Epithelial cell of proximal tubule (primary cell): ENCODE measurements around the gene ALOX5AP. TPM values are rescaled to one million over a fixed set of nuclear protein-coding genes. Genes with fewer than 3 reads are reported as not detected.

ENCODE experiments used
- DNase-seq: peaks from one replicate; pipeline ENCODE4 v3.0.0-alpha.2; 2011; ENCODE audit warnings: low read depth
- H3K4me3 ChIP-seq: 2 replicates; pipeline ENCODE4 v1.5.1; 2011; ENCODE audit warnings: low read depth, mild to moderate bottlenecking, low read length
- total RNA-seq: library from RNA; depleted of rRNA; stranded (reverse); fragments of >200 nt; gene quantifications from 2 replicates; pipeline ENCODE4 v1.2.3, GENCODE V29; 2015
- TF ChIP-seq, protein P1 (sequence below): conservative IDR thresholded peaks from 2 replicates; pipeline ENCODE4 v1.5.1; 2012; ENCODE audit warnings: low read depth, mild to moderate bottlenecking, low read length

Gene ALOX5AP
- total RNA-seq, 1 donor from 2014 or later: 2.5 TPM

DNA sequence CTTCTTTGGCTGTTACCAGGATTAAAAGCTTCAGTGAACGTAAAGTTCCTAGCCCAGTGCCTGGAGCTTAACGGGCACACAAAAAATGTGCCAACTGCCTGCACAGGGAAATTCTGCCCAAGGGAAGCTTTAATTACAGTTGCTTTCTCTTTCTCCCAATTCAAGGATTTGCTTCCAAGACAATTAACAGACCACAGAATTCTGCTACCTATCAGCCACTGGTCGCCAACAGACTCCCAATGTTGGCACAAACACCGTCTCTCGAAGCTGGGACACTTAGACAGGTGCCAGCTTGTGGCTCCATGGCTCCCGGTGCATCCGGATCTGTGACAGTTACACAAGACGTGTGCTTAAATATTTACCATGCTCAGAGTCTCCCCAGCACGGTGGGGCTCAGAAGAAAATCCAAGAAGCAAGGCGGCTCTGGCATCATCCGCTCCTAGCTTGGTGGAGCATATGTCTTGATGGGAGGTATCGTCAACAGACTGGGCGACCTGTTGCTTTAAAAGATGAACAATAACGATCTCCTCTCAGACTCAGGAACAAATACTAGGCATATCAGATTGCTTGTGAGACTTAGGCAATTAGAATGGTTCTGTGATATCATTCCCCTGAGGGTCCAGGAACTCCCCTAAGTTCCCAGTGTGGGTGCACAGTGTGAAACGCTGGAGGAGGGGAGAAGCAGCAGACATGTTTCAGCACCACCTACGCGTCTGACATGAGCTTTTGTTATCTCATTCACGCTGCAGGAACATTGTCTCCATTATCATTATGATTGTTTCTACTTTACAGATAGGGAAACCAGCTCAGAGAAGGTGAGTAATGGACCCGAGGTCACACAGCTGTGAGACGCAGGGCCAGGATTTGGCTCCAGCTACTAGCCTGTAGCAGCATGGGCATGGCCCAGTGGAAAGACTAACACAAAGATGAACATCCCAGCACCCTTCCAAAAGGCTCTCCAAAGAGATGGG, 61.6 kb downstream of the ALOX5AP start:
- TF ChIP-seq, protein P1, sequence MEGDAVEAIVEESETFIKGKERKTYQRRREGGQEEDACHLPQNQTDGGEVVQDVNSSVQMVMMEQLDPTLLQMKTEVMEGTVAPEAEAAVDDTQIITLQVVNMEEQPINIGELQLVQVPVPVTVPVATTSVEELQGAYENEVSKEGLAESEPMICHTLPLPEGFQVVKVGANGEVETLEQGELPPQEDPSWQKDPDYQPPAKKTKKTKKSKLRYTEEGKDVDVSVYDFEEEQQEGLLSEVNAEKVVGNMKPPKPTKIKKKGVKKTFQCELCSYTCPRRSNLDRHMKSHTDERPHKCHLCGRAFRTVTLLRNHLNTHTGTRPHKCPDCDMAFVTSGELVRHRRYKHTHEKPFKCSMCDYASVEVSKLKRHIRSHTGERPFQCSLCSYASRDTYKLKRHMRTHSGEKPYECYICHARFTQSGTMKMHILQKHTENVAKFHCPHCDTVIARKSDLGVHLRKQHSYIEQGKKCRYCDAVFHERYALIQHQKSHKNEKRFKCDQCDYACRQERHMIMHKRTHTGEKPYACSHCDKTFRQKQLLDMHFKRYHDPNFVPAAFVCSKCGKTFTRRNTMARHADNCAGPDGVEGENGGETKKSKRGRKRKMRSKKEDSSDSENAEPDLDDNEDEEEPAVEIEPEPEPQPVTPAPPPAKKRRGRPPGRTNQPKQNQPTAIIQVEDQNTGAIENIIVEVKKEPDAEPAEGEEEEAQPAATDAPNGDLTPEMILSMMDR: no peak
- H3K4me3 ChIP-seq: peak overlapping the region; percentile 32
- no peak for DNase-seq

DNA sequence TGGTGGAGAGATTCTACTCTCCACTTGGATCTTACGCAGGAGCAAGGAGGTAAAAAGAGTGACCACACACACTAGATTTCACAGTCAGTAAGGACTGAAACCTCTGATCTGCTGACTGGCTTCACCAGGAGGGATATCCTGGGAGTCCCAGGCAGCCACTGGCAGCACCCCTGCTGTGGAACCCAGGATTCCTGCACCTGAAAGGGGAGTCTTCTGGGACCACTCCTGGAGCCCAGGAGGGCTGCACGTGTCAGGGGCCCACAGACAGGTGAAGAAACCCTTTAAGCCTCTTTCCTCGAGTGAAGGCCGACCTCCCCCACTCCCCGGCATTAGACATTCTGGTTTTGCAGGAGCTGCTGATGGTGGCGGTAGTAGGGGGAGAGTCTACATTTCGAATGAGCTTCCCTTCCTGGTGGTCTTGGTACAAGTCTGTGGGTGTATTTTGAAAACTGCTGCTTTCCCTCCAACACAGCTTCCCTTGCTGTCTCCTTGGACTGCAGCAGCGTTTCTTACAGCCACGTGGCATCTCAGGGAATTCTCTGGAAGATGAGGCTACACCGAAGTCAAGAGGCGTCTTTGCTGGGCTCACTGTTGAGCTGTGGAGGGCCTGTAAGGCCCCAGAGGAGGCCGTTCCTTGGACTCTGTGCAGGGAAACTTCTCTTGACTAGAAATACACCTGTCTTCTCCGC, 62.6 kb downstream of the ALOX5AP start:
- no peak overlapping the region for H3K4me3 ChIP-seq
- no peak for DNase-seq
- TF ChIP-seq, protein P1: no peak

DNA sequence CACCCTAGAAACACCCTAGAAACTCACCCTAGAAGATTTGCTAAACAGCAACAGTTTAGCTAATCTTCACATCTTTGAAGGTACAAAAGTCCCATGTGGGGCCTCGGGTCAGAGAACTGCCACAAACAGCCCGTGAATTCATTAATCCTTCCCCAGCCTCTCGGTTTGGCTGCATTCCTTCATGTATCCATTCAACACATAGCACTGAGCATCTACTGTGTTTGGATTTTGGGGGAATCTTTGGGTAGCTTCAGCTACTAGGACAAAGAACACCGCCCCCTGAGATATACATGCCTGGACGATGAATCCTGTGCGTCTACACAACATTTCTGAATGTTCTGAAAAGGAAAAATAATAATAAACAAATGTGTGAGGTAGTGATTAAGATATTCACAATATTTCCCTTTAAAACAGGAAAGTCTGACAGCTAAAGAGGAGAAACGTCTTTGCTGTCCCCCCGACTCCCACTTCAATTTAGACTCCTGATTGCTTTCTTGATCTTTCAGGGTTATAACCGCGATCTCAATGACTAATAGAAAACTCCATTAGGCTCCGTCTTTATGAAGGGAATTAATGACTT, 63.5 kb downstream of the ALOX5AP start:
- no peak for DNase-seq
- TF ChIP-seq, protein P1: no peak
- no peak overlapping the region for H3K4me3 ChIP-seq

DNA sequence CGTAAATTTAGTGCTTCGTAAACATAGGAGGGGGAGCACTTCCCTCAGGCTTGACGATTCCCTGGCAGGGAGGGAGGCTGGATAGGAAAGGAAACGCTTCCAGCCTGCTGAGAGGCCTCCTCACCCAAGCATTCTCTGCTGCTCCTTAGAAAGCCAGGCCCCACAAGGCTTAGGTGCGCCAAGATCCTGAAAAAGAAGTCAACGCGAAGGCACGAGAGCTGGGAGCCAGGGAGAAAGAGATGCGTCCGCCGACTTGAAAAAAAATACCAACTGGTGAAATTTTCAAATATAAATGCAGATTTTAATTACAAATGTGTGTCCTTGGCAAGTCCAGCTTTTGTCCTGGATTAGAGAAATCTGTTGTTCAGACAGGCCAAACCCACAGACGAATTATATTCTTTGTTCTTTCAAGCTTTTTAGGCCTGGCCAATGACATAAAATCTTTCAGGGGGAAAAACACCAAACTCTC, 64.0 kb downstream of the ALOX5AP start:
- TF ChIP-seq, protein P1: no peak
- DNase-seq: no peak
- H3K4me3 ChIP-seq: no peak overlapping the region

DNA sequence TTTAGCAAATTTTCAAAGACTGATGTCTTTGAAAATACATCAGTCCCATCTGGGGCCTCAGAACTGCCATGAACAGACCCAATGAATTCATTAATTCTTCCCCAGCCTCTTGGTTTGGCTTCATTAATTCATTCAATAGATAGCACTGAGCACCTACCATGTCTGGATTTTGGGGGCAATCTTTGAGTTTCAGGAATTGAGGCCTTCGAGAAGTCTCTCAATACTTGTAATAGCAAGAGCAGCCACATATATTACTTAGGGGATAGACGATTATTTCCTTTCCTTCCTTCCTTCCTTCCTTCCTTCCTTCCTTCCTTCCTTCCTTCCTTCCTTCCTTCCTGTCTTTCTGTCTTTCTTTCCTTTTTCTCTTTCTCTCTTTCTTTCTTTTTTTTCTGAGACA, 64.8 kb downstream of the ALOX5AP start:
- DNase-seq: no peak

DNA sequence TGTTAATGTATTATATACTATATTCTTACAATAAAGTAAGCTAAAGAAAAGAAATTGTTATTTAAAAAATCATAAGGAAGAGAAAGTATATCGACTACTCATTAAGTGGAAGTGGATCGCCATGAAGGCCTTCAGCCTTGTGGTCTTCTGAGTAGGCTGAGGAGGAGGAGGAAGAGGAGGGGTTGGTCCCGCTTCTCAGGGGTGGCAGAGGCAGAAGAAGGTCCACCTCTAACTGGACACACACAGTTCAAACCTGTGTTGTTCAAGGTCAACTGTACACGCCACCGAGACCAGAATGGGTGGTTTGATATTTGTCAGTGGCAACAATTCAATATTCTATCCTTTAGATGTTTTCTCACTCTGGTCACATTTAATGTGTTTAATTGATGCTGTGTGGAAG, 67.2 kb downstream of the ALOX5AP start:
- TF ChIP-seq, protein P1: no peak
- DNase-seq: no peak
- H3K4me3 ChIP-seq: no peak overlapping the region

More for the DNA sequence above, 64.8 kb downstream of the ALOX5AP start:
- TF ChIP-seq, protein P1: no peak
- no peak overlapping the region for H3K4me3 ChIP-seq
